Bronchial epithelial cell (primary cell): ENCODE data around the gene NUCB2. TPM values are rescaled to one million over a fixed set of nuclear protein-coding genes. Genes with fewer than 3 reads are reported as not detected.
A peak's percentile ranks its signal among the peaks of the same experiment; 100 is the strongest.
"Not testable (repeated sequence)": the region's sequence is repeated elsewhere in the genome, so short reads cannot be mapped to it uniquely, and the experiment has no call there.

Experiments used
- DNase-seq: peaks from one replicate; pipeline ENCODE4 v3.0.0-alpha.2; 2010; ENCODE audit warnings: low read depth
- FAIRE-seq: peaks from 2 replicates; lab custom pipeline; 2011; peaks lifted over from hg19 to GRCh38; lab: Jason Lieb, UNC
- H3K27me3 ChIP-seq: 2 replicates; pipeline ENCODE4 v1.5.1; 2011; ENCODE audit warnings: low read length; ENCODE audit not compliant: control insufficient read depth, insufficient read depth
- H3K36me3 ChIP-seq: 2 replicates; pipeline ENCODE4 v1.5.1; 2011; ENCODE audit warnings: low read length; ENCODE audit not compliant: control insufficient read depth, insufficient read depth
- H3K4me3 ChIP-seq: 2 replicates; pipeline ENCODE4 v1.5.1; 2011; ENCODE audit warnings: mild to moderate bottlenecking, low read depth, low read length, control low read depth
- total RNA-seq: library from RNA; depleted of rRNA; stranded (reverse); fragments of >200 nt; gene quantifications from 2 replicates; pipeline ENCODE4 v1.2.1, GENCODE V29; 2014
- TF ChIP-seq, protein P1 (sequence below): IDR thresholded peaks from 2 replicates; pipeline ENCODE4 v1.5.1; 2011; ENCODE audit warnings: mild to moderate bottlenecking, moderate library complexity, low read length, control low read depth, inconsistent platforms; ENCODE audit not compliant: insufficient read depth, severe bottlenecking

NUCB2 gene
- total RNA-seq, 1 donor from 2014 or later = 47.7 TPM

- TF ChIP-seq, protein P1, sequence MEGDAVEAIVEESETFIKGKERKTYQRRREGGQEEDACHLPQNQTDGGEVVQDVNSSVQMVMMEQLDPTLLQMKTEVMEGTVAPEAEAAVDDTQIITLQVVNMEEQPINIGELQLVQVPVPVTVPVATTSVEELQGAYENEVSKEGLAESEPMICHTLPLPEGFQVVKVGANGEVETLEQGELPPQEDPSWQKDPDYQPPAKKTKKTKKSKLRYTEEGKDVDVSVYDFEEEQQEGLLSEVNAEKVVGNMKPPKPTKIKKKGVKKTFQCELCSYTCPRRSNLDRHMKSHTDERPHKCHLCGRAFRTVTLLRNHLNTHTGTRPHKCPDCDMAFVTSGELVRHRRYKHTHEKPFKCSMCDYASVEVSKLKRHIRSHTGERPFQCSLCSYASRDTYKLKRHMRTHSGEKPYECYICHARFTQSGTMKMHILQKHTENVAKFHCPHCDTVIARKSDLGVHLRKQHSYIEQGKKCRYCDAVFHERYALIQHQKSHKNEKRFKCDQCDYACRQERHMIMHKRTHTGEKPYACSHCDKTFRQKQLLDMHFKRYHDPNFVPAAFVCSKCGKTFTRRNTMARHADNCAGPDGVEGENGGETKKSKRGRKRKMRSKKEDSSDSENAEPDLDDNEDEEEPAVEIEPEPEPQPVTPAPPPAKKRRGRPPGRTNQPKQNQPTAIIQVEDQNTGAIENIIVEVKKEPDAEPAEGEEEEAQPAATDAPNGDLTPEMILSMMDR = no peak
- DNase-seq (peak; percentile 80), FAIRE-seq (no peak)
- Histone ChIP-seq H3K4me3 (no peak overlapping the region), H3K27me3 (no peaks in the 10 kb centered on the region), H3K36me3 (no peaks in the 10 kb centered on the region)
These were observed 38.2 kb upstream of the NUCB2 start for GRCh38 chr11:17238377-17238776.

GRCh38 chr11:17239927-17240326, 36.6 kb upstream of the NUCB2 start:
- not testable (repeated sequence) for FAIRE-seq, H3K27me3 ChIP-seq, DNase-seq, H3K4me3 ChIP-seq, H3K36me3 ChIP-seq

DNA sequence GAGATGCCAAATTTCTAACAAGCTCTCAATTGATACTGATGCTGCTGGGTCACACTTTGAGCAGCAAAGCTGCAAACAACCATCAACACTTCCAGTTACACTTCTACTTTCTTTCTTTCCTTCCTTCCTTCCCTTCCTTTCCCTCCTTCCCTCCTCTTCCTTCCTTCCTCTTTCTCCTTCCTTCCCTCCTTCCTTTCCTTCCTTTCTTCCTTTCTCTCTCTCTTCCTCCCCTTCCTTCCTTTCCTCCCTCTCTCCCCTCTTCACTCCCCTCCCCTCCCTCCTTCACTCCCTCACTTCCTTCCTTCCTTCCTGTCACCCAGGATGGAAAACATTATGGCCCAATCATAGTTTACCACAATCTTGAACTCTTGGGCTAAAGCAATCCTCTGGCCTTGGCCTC, 35.8 kb upstream of the NUCB2 start:
- DNase-seq (no peak), FAIRE-seq (no peak)
- TF ChIP-seq, protein P1 = no peak
- Histone ChIP-seq H3K27me3 (no peaks in the 10 kb centered on the region), H3K36me3 (no peaks in the 10 kb centered on the region), H3K4me3 (no peak overlapping the region)

GRCh38 chr11:17242954-17243353, 33.6 kb upstream of the NUCB2 start:
- not testable (repeated sequence) for H3K36me3 ChIP-seq, H3K4me3 ChIP-seq, H3K27me3 ChIP-seq, FAIRE-seq, DNase-seq

DNA sequence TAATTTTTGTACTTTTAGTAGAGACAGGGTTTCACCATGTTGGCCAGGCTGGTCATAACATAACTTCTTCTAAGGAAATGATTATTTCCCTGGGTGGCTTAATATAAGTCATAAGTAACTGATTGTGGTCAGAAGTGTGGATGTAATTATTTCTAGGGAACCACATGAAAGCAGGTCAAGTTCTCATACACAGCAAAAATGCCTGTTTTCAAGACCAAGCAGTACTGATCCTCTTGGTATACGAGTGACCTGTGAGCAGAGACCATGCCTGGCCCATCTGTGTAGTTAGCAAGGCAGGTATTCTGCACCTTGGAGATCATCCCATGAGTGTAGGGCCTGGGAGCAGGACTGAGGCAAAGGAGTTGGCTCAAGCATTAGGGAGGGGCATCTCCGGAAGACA, 32.5 kb upstream of the NUCB2 start:
- DNase-seq (no peak), FAIRE-seq (no peak)
- H3K36me3 ChIP-seq = no peaks in the 10 kb centered on the region
- no peak overlapping the region for H3K4me3 ChIP-seq
- no peaks in the 10 kb centered on the region for H3K27me3 ChIP-seq
- TF ChIP-seq, protein P1 = no peak

- peak; percentile 42 for DNase-seq
- TF ChIP-seq, protein P1 = no peak
- Histone ChIP-seq H3K36me3 (no peaks in the 10 kb centered on the region), H3K27me3 (no peaks in the 10 kb centered on the region), H3K4me3 (no peak overlapping the region)
- no peak for FAIRE-seq
These were observed 25.8 kb upstream of the NUCB2 start for GRCh38 chr11:17250561-17251350.

- DNase-seq (no peak), FAIRE-seq (no peak)
- TF ChIP-seq, protein P1 = no peak
- Histone ChIP-seq H3K36me3 (no peaks in the 10 kb centered on the region), H3K4me3 (no peak overlapping the region), H3K27me3 (no peaks in the 10 kb centered on the region)
These were observed 23.8 kb upstream of the NUCB2 start for GRCh38 chr11:17252704-17253103.
